GM19452 (cell line): ENCODE results near the gene RNASE9.
"Not testable (repeated sequence)": the region's sequence is repeated elsewhere in the genome, so short reads cannot be mapped to it uniquely, and the experiment has no call there.

Source experiments
- ATAC-seq: cut with Tn5 transposase; IDR thresholded peaks from one replicate; pipeline ENCODE4 v1.9.1; 2021; ENCODE audit not compliant: unreplicated experiment

The RNASE9 gene

DNA sequence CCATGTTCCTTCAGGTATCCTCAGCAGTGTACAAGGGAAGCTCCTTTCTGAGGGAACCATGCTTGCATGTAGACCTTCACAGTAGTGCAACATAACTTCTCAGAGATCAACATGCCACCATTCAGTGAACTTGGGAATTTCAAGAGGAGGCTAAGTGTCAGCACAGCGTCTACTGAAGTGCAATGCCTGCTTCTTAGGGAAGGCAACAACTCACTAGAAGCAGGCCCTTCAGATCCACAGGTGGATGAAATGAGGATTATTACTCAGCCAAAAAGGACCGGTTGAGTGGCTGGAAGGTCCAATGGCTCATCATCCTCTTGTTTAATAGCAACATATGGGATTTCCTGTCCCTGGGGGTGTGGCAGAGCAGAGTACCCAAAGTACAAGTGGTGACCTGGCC lies 36.8 kb downstream of the RNASE9 start:
- ATAC-seq: no peak

DNA sequence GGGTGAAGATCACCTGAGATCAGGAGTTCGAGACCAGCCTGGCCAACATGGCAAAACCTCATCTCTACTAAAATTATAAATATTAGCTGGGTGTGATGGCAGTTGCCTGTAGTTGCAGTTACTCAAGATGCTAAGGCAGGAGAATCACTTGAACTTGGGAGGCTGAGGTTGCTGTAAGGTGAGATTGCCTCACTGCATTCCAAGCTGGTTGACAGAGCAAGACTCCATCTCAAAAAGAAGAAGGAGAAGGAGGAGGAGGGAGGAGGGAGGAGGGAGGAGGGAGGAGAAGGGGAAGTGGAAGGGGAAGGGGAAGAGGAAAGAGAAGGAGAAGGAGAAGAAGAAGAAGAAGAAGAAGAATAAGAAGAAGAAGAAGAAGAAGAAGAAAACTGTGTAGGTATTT lies 38.5 kb downstream of the RNASE9 start:
- no peak for ATAC-seq

DNA sequence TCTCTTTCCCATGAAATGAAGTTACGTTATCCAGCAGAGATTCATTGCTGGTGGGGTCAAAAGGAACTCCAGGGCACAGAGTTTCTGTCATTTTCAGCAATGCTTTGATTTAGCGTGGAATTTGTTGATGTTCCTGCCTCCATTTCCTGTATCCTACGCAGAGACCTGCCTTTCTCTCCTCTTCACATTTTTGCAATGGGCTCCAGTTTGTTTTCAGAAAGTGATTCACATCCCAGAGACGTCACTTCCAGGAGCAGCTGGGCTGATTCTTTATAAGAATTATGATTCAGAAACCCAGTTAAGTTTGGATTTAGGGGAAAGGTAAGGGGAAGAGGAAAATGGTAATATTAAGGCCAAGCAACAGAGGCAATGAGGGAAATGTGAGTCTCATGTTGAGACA lies 43.9 kb downstream of the RNASE9 start:
- ATAC-seq: no peak

DNA sequence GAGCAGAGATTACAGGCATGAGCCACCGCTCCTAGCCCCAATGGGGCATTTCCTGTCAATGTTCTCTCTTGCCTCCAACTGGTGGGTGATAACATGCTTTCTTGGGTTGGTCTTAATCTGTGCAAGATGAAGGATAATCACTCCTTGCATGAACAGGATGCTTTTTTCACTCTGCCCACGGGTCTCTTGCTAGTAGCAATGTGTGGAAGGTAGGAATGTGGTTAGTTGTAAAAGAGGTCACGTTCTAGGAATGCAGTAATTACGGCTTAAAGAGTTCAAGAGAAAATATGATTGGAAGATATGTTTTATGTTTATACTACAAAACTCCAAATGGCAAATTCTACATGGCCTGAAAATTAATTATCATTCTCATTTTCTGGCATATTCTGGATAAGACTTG lies 45.0 kb downstream of the RNASE9 start:
- ATAC-seq: no peak

DNA sequence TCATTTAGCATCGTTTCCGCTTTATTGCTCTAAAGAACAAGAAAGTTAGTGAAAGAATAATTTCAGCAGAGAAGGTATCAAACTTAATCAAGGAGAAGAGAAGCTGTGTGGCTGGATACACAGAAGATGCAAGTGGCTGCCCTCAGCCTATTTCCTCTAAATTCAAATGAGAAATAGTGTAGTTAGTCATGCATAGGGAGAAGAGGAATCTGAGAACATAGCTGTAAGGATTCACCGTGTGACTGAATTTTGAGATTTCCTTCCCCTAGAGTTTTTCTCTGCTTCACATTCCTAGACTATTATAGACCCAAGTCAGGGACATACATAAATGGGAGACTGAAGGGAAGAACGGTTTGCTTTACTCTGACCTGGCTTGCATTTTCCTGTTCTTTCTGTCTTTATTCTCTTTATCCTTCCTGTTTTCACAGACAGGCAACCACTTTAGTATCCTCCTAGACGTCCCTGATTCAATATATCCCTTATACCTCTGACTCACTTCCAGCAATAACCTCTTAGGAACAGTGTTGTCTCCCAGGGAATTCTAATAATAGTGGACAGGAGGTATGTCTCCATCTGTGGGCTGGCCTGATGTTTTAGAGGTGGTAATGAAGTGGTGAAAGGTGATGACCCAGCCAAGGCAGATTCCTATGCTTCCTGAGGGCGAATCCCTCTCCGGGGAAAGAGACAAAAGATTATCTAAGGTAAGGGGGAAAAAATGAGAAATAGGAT lies 48.5 kb downstream of the RNASE9 start:
- ATAC-seq: no peak

DNA sequence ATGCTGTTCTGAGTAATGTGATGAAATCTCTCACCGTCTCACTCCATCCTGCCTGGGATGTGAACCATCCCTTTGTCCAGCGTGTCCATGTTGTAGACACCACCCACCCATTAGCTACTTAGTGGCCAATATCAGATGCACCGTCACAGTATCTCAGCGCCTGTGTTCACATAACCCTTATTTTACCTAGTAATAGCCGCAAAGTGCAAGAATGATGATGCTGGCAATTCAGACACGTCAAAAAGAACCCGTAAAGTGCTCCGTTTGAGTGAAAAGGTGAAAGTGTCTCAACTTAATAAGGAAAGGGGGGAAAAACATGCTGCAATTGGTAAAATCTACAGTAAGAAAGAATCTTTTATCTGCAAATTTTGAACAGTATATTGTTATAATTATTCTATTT lies 52.5 kb downstream of the RNASE9 start:
- no peak for ATAC-seq

DNA sequence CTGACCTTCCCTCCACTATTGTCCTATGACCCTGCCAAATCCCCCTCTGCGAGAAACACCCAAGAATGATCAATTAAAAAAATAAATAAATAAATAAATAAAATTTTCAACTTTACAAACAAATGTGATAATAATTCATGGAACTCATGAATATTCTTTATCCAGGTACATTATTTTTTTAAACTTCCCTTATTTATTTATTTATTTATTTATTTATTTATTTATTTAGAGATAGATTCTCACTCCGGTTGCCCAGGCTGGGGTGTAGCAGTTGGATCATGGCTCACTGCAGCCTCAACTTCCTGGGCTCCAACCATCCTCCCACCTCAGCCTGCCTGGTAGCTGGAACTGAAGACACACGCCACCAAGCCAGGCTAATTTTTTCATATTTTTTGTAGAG lies 53.3 kb downstream of the RNASE9 start:
- not testable (repeated sequence) for ATAC-seq

DNA sequence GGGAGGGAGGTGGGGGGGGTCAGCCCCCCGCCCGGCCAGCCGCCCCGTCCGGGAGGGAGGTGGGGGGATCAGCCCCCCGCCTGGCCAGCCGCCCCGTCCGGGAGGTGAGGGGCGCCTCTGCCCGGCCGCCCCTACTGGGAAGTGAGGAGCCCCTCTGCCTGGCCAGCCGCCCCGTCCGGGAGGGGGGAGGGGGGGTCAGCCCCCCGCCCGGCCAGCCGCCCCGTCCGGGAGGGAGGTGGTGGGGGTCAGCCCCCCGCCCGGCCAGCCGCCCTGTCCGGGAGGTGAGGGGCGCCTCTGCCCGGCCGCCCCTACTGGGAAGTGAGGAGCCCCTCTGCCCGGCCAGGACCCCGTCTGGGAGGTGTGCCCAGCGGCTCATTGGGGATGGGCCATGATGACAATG lies 54.1 kb downstream of the RNASE9 start:
- ATAC-seq: not testable (repeated sequence)

DNA sequence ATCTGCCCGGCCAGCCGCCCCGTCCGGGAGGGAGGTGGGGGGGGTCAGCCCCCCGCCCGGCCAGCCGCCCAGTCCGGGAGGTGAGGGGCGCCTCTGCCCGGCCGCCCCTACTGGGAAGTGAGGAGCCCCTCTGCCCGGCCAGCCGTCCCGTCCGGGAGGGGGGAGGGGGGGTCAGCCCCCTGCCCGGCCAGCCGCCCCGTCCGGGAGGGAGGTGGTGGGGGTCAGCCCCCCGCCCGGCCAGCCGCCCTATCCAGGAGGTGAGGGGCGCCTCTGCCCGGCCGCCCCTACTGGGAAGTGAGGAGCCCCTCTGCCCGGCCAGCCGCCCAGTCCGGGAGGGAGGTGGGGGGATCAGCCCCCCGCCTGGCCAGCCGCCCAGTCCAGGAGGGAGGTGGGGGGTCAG lies 54.6 kb downstream of the RNASE9 start:
- ATAC-seq: not testable (repeated sequence)
